Panc1 (cell line): Measurements from ENCODE around the gene TM9SF3. TPM values are rescaled to one million over a fixed set of nuclear protein-coding genes. Genes with fewer than 3 reads are reported as not detected.
A peak's percentile ranks its signal among the peaks of the same experiment; 100 is the strongest.

Source experiments
- ATAC-seq: fragments of 200-7000 bp; cut with Tn5 transposase; 2 replicates; pipeline ENCODE4 v1.9.1; 2020; ENCODE audit warnings: mild to moderate bottlenecking, moderate library complexity
- BruUV-seq: library from RNA; stranded (reverse); fragments of 400-500 nt; replicated peaks from 2 replicates; lab custom pipeline; 2021; lab: Mats Ljungman, UMichigan
- CTCF ChIA-PET: fragments of 300-600 bp; sonication (Branson Sonifier 250); formaldehyde crosslinking; loops from one replicate; lab custom pipeline; 2022; ENCODE audit warnings: antibody characterized with exemption; lab: Charles Lee
- POLR2A ChIA-PET: fragments of 300-600 bp; sonication (Branson Sonifier 250); formaldehyde crosslinking; loops from one replicate; lab custom pipeline; 2022; ENCODE audit warnings: antibody characterized with exemption; lab: Charles Lee
- DNase-seq: peaks from one replicate; pipeline ENCODE4 v3.0.0-alpha.2; 2010; ENCODE audit warnings: low read depth, low spot score
- H3K27ac ChIP-seq: 2 replicates; pipeline ENCODE4 v1.5.1; 2011; ENCODE audit warnings: mild to moderate bottlenecking, low read length, inconsistent platforms
- H3K27me3 ChIP-seq: fragments of 200-500 bp; sonication (Bioruptor generic); 2 replicates; pipeline ENCODE4 v1.6.0; 2014; ENCODE audit warnings: low read length, inconsistent platforms; ENCODE audit not compliant: control insufficient read depth, insufficient read depth
- H3K36me3 ChIP-seq: fragments of 200-500 bp; sonication (Bioruptor generic); 2 replicates; pipeline ENCODE4 v1.5.1; 2014; ENCODE audit warnings: inconsistent platforms, mild to moderate bottlenecking, low read length, moderate library complexity; ENCODE audit not compliant: control insufficient read depth, insufficient read depth
- H3K4me1 ChIP-seq: 2 replicates; pipeline ENCODE4 v1.5.1; 2011; ENCODE audit warnings: inconsistent platforms, mild to moderate bottlenecking, low read length, moderate library complexity; ENCODE audit not compliant: control insufficient read depth, insufficient read depth
- H3K4me3 ChIP-seq, 2 experiments: 2 replicates each; pipeline ENCODE4 v1.5.1; 2011 to 2012; ENCODE audit warnings: low read depth in 2 of 2, low read length in 2 of 2, mild to moderate bottlenecking in 2 of 2, inconsistent platforms in 1 of 2, moderate library complexity in 1 of 2
- H3K9me3 ChIP-seq: fragments of 200-500 bp; sonication (Bioruptor generic); 2 replicates; pipeline ENCODE4 v1.5.1; 2014; ENCODE audit warnings: low read depth, mild to moderate bottlenecking, inconsistent platforms, low read length, moderate library complexity; ENCODE audit not compliant: control insufficient read depth, insufficient read depth
- CTCF ChIP-seq: fragments of 450-650 bp; IDR thresholded peaks from 2 replicates; pipeline ENCODE4 v1.5.1; 2017; ENCODE audit warnings: mild to moderate bottlenecking
- POLR2AphosphoS5 ChIP-seq: IDR thresholded peaks from 2 replicates; pipeline ENCODE4 v1.6.1; 2012; ENCODE audit warnings: mild to moderate bottlenecking, low read depth, low read length, moderate library complexity
- REST ChIP-seq, 2 experiments: IDR thresholded peaks; 2 replicates each; pipeline ENCODE4 v1.6.1; 2011 to 2012; ENCODE audit warnings: low read depth in 2 of 2, control low read depth in 1 of 2, low read length in 1 of 2, mild to moderate bottlenecking in 1 of 2, moderate library complexity in 1 of 2; ENCODE audit not compliant: insufficient read depth in 1 of 2
- SIN3A ChIP-seq: IDR thresholded peaks from 2 replicates; pipeline ENCODE4 v1.6.1; 2012; ENCODE audit warnings: low read depth, mild to moderate bottlenecking, low read length, moderate library complexity, borderline replicate concordance; ENCODE audit not compliant: insufficient read depth
- TCF7L2 ChIP-seq: IDR thresholded peaks from 2 replicates; pipeline ENCODE4 v1.6.1; 2011; ENCODE audit warnings: mild to moderate bottlenecking, low read depth, low read length, inconsistent platforms
- in situ Hi-C: cut with HindIII; loops from 2 replicates; pipeline ENCODE4 v1.10.0; 2016; ENCODE audit warnings: low sequenced_read_pairs, low pct_unique_long_range_greater_than_20kb
- intact Hi-C: fragments of 100-400 bp; cut with micrococcal nuclease; formaldehyde crosslinking; loops from one replicate; pipeline ENCODE4 v1.10.0; 2022; ENCODE audit not compliant: unreplicated experiment
- total RNA-seq: library from RNA; stranded (reverse); gene quantifications from one replicate; pipeline ENCODE4 v1.2.1, GENCODE V29; 2021; ENCODE audit not compliant: unreplicated experiment

The TM9SF3 gene
- total RNA-seq, 1 experiment from 2014 or later, result 179 TPM

GRCh38 chr10:96513305-96513697 lies 73.5 kb downstream of the TM9SF3 start:
- no peaks in the 10 kb centered on the region for H3K9me3 ChIP-seq
- H3K36me3 ChIP-seq, result no peaks in the 10 kb centered on the region
- peaks cover 6% of the 10 kb centered on the region; the same call in 1 of the 2 replicates for H3K27me3 ChIP-seq
- ATAC-seq (no peak), DNase-seq (no peak)
- in situ Hi-C loops (no loop called here), intact Hi-C loops (loop anchor here (5.0 kb wide), 1 partner anchor 136 kb away; no protein-coding TSS in a partner anchor)
- peaks cover 16% of the 10 kb centered on the region for H3K4me1 ChIP-seq
- CTCF ChIA-PET, result interaction anchor here (0.7 to 1.5 kb wide), 4 partner anchors 119 to 901 kb away, joined by 3 to 5 read pairs (median 4); no protein-coding TSS in a partner anchor
- no peak for TF ChIP-seq REST (IDR thresholded peaks at IDR 0.05; ENCODE audit: insufficient read depth in 1 of 2, low read depth in 2 of 2, low read length in 1 of 2)
- no peak for TF ChIP-seq POLR2AphosphoS5
- TF ChIP-seq SIN3A, result no peak
- TF ChIP-seq CTCF, result no peak
- TF ChIP-seq TCF7L2, result no peak
- no TSS peak for BruUV-seq
- H3K27ac ChIP-seq, result no peak overlapping the region; the same call in 1 of the 2 replicates
- H3K4me3 ChIP-seq, result peak overlapping the region; percentile 51 to 68
- POLR2A ChIA-PET, result no interaction called here

- ATAC-seq, result no peak
- no peak for DNase-seq
Observed at GRCh38 chr10:96512524-96513304, 74.1 kb downstream of the TM9SF3 start.

More at GRCh38 chr10:96512524-96513304, 74.1 kb downstream of the TM9SF3 start:
- no peaks in the 10 kb centered on the region for H3K36me3 ChIP-seq
- POLR2A ChIA-PET, result no interaction called here
- TF ChIP-seq REST (IDR thresholded peaks at IDR 0.05; ENCODE audit: insufficient read depth in 1 of 2, low read depth in 2 of 2, low read length in 1 of 2) (no peak), POLR2AphosphoS5 (no peak), CTCF (no peak), TCF7L2 (no peak), SIN3A (no peak)
- CTCF ChIA-PET, result interaction anchor here (0.6 to 1.3 kb wide), 4 partner anchors 118 to 901 kb away, joined by 3 to 5 read pairs (median 4); no protein-coding TSS in a partner anchor
- no peaks in the 10 kb centered on the region for H3K9me3 ChIP-seq
- peaks cover 16% of the 10 kb centered on the region for H3K4me1 ChIP-seq
- BruUV-seq, result no TSS peak
- H3K27ac ChIP-seq, result no peak overlapping the region; the same call in 1 of the 2 replicates
- H3K27me3 ChIP-seq, result peaks cover 6% of the 10 kb centered on the region; the same call in 1 of the 2 replicates
- in situ Hi-C loops (no loop called here), intact Hi-C loops (loop anchor here (5.0 kb wide), 1 partner anchor 135 kb away; no protein-coding TSS in a partner anchor)
- peak overlapping the region; percentile 51 to 68 for H3K4me3 ChIP-seq
